Measurements from ENCODE around the gene NRXN3. TPM values are rescaled to one million over a fixed set of nuclear protein-coding genes. Genes with fewer than 3 reads are reported as not detected.

Gene NRXN3
- total RNA-seq, 2 experiments from 2014 or later, result not detected

DNA sequence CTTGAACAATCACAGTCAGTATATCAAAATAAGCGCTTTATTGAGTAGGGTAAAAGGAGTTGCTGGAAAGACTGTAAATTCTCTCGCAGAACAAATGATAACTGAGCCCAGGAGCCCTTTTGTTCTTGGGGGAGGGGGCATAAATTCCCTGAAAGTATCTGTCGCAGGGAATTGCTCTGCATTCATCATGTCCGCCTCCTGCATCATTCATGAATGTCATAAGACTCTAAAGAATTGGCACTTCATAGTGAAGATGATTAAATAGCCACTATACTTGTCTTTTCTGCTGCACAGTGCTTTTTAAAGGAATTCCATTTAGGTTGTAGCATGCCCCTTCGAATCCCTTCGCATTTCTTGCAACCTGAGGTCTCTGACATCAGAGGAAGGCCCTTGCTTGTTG lies 1278.8 kb downstream of the NRXN3 start:
- Histone ChIP-seq H3K79me2 (ENCODE audit: insufficient read depth, low read depth, low read length) (no peaks in the 10 kb centered on the region), H3K4me3 (ENCODE audit: low read depth, low read length, poor library complexity, severe bottlenecking) (no peak overlapping the region), H3K36me3 (ENCODE audit: insufficient read depth, low read length) (no peaks in the 10 kb centered on the region), H3K27ac (ENCODE audit: low read depth, low read length, poor library complexity, severe bottlenecking) (no peak overlapping the region), H2AFZ (ENCODE audit: low read length) (no peak overlapping the region), H4K20me1 (ENCODE audit: insufficient read depth, low read length) (no peaks in the 10 kb centered on the region), H3K4me1 (ENCODE audit: insufficient read depth, low read length, poor library complexity, severe bottlenecking) (no peaks in the 10 kb centered on the region), H3K9me2 (ENCODE audit: insufficient read depth, low read length) (no peaks in the 10 kb centered on the region), H3K9me3 (ENCODE audit: low read length) (no peaks in the 10 kb centered on the region), H3K4me2 (ENCODE audit: low read length) (no peak overlapping the region)
- DNase-seq (ENCODE audit: low spot score), result no peak
- ChIA-PET POLR2A (interaction anchor here (0.7 kb wide), 1 partner anchor 8 kb away, joined by 3 read pairs; no protein-coding TSS in a partner anchor), CTCF (ENCODE audit: unreplicated experiment) (no interaction called here)
- TF ChIP-seq, protein P1, sequence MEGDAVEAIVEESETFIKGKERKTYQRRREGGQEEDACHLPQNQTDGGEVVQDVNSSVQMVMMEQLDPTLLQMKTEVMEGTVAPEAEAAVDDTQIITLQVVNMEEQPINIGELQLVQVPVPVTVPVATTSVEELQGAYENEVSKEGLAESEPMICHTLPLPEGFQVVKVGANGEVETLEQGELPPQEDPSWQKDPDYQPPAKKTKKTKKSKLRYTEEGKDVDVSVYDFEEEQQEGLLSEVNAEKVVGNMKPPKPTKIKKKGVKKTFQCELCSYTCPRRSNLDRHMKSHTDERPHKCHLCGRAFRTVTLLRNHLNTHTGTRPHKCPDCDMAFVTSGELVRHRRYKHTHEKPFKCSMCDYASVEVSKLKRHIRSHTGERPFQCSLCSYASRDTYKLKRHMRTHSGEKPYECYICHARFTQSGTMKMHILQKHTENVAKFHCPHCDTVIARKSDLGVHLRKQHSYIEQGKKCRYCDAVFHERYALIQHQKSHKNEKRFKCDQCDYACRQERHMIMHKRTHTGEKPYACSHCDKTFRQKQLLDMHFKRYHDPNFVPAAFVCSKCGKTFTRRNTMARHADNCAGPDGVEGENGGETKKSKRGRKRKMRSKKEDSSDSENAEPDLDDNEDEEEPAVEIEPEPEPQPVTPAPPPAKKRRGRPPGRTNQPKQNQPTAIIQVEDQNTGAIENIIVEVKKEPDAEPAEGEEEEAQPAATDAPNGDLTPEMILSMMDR (conservative IDR thresholded peaks at IDR 0.05; ENCODE audit: low read length), result no peak
- no peak for TF ChIP-seq EZH2phosphoT487 (IDR thresholded peaks at IDR 0.05; ENCODE audit: borderline replicate concordance, low read depth, low read length)
- no TSS peak for BruUV-seq (replicated peaks)
- intact Hi-C loops (cut with micrococcal nuclease; ENCODE audit: unreplicated experiment), result no loop called here

DNA sequence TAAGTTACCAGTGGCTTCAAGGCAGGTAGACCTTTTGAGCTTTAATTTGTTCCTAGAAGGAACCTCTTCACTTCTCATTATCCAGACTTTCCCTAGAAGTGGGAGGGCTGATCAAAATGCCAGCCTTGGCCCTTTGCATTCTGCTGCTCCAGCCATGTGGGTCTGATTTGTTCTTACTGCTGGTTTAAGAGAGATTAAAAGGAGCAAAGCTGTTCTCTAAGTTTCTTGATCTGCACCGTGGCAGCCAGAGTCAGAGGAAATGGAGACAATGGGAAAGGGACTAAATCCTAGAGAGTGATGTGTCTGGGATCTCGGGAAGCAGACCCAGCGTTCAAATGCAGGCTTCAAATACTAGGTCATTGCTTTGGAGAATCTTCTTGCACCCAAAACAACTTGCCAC lies 1281.4 kb downstream of the NRXN3 start:
- ChIA-PET CTCF (ENCODE audit: unreplicated experiment) (interaction anchor here (0.6 kb wide), 1 partner anchor 1597 kb away, joined by 5 read pairs; no protein-coding TSS in a partner anchor), POLR2A (interaction anchor here (0.6 to 1.0 kb wide), 3 partner anchors 9 to 1502 kb away, joined by 3 read pairs; no protein-coding TSS in a partner anchor)
- Histone ChIP-seq H3K79me2 (ENCODE audit: insufficient read depth, low read depth, low read length) (no peaks in the 10 kb centered on the region), H3K9me2 (ENCODE audit: insufficient read depth, low read length) (no peaks in the 10 kb centered on the region), H3K4me1 (ENCODE audit: insufficient read depth, low read length, poor library complexity, severe bottlenecking) (no peaks in the 10 kb centered on the region), H3K4me2 (ENCODE audit: low read length) (no peak overlapping the region), H3K9me3 (ENCODE audit: low read length) (no peaks in the 10 kb centered on the region), H4K20me1 (ENCODE audit: insufficient read depth, low read length) (no peaks in the 10 kb centered on the region), H3K27ac (ENCODE audit: low read depth, low read length, poor library complexity, severe bottlenecking) (no peak overlapping the region), H3K4me3 (ENCODE audit: low read depth, low read length, poor library complexity, severe bottlenecking) (no peak overlapping the region), H2AFZ (ENCODE audit: low read length) (no peak overlapping the region), H3K36me3 (ENCODE audit: insufficient read depth, low read length) (no peaks in the 10 kb centered on the region)
- DNase-seq (ENCODE audit: low spot score), result no peak
- intact Hi-C loops (cut with micrococcal nuclease; ENCODE audit: unreplicated experiment), result no loop called here
- BruUV-seq (replicated peaks), result no TSS peak
- no peak for TF ChIP-seq EZH2phosphoT487 (IDR thresholded peaks at IDR 0.05; ENCODE audit: borderline replicate concordance, low read depth, low read length)
- TF ChIP-seq, protein P1 (conservative IDR thresholded peaks at IDR 0.05; ENCODE audit: low read length), result no peak

DNA sequence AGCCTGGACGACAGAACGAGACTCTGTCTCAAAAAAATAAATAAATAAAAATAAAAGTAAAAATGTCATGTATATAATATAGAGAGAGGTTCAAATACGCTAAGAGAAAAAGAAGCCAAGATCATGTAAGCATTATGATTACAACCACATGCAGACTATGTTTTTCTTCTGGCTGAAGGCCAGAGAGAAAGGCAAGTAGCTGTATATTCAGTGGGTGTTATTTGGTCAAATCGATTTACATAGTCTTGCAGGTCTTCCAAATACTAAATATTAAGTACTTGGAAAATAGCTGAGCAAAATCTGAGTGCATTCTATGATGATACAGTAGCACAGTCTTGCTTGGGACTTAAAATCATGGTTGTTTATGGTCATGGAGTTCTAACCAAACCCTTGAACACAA lies 1283.1 kb downstream of the NRXN3 start:
- CTCF ChIA-PET (ENCODE audit: unreplicated experiment), result no interaction called here
- Histone ChIP-seq H3K9me2 (ENCODE audit: insufficient read depth, low read length) (no peaks in the 10 kb centered on the region), H3K27ac (ENCODE audit: low read depth, low read length, poor library complexity, severe bottlenecking) (no peak overlapping the region), H3K4me1 (ENCODE audit: insufficient read depth, low read length, poor library complexity, severe bottlenecking) (no peaks in the 10 kb centered on the region), H4K20me1 (ENCODE audit: insufficient read depth, low read length) (no peaks in the 10 kb centered on the region), H3K4me3 (ENCODE audit: low read depth, low read length, poor library complexity, severe bottlenecking) (no peak overlapping the region), H3K79me2 (ENCODE audit: insufficient read depth, low read depth, low read length) (no peaks in the 10 kb centered on the region), H3K4me2 (ENCODE audit: low read length) (no peak overlapping the region), H3K36me3 (ENCODE audit: insufficient read depth, low read length) (no peaks in the 10 kb centered on the region), H2AFZ (ENCODE audit: low read length) (no peak overlapping the region), H3K9me3 (ENCODE audit: low read length) (no peaks in the 10 kb centered on the region)
- no peak for TF ChIP-seq EZH2phosphoT487 (IDR thresholded peaks at IDR 0.05; ENCODE audit: borderline replicate concordance, low read depth, low read length)
- TF ChIP-seq, protein P1 (conservative IDR thresholded peaks at IDR 0.05; ENCODE audit: low read length), result no peak
- intact Hi-C loops (cut with micrococcal nuclease; ENCODE audit: unreplicated experiment), result no loop called here
- no peak for DNase-seq (ENCODE audit: low spot score)
- no TSS peak for BruUV-seq (replicated peaks)
- POLR2A ChIA-PET, result no interaction called here
